Neural crest cell (in vitro differentiated cells): Measurements from ENCODE around the gene EXOC4. TPM values are rescaled to one million over a fixed set of nuclear protein-coding genes. Genes with fewer than 3 reads are reported as not detected.

Experiments
- DNase-seq: peaks from one replicate; pipeline ENCODE4 v3.0.0; 2021; ENCODE audit warnings: low read depth, mixed read lengths, low spot score
- H3K27ac Mint-ChIP-seq: one replicate; pipeline ENCODE4 v1.8.0; 2021; ENCODE audit warnings: mild to moderate bottlenecking, mixed read lengths; ENCODE audit not compliant: unreplicated experiment
- H3K27me3 Mint-ChIP-seq: 2 replicates; pipeline ENCODE4 v1.8.0; 2021; ENCODE audit warnings: low read depth, mild to moderate bottlenecking, mixed read lengths
- H3K36me3 Mint-ChIP-seq: 2 replicates; pipeline ENCODE4 v1.8.0; 2021; ENCODE audit warnings: low read depth, mild to moderate bottlenecking, mixed read lengths
- H3K4me1 Mint-ChIP-seq: 2 replicates; pipeline ENCODE4 v1.8.0; 2021; ENCODE audit warnings: mixed read lengths
- H3K4me3 Mint-ChIP-seq: one replicate; pipeline ENCODE4 v1.8.0; 2021; ENCODE audit warnings: mild to moderate bottlenecking, mixed read lengths
- H3K9me3 Mint-ChIP-seq: 2 replicates; pipeline ENCODE4 v1.8.0; 2021; ENCODE audit warnings: mixed read lengths
- CTCF ChIP-seq: fragments of 200-600 bp; sonication (generic); conservative IDR thresholded peaks from 2 replicates; pipeline ENCODE4 v1.5.0; 2021; ENCODE audit warnings: antibody characterized with exemption, mild to moderate bottlenecking
- total RNA-seq: library from RNA; stranded (reverse); gene quantifications from 2 replicates; pipeline ENCODE4 v1.2.1, GENCODE V29; 2021

Gene EXOC4
- total RNA-seq, 1 donor from 2014 or later: 79.7 TPM

GRCh38 chr7:133348250-133348649 lies 95.4 kb downstream of the EXOC4 start:
- no peaks in the 10 kb centered on the region for H3K4me1 Mint-ChIP-seq
- no peak for DNase-seq
- H3K4me3 Mint-ChIP-seq: no peak overlapping the region
- H3K27me3 Mint-ChIP-seq: no peaks in the 10 kb centered on the region
- peaks cover 21% of the 10 kb centered on the region for H3K9me3 Mint-ChIP-seq
- H3K36me3 Mint-ChIP-seq: peaks cover 31% of the 10 kb centered on the region
- no peak overlapping the region for H3K27ac Mint-ChIP-seq
- no peak for TF ChIP-seq CTCF

- Mint-ChIP-seq H3K27ac (no peak overlapping the region), H3K36me3 (peaks cover 31% of the 10 kb centered on the region), H3K4me3 (no peak overlapping the region), H3K4me1 (no peaks in the 10 kb centered on the region), H3K9me3 (peaks cover 25% of the 10 kb centered on the region), H3K27me3 (no peaks in the 10 kb centered on the region)
- DNase-seq: no peak
- TF ChIP-seq CTCF: no peak
Measured at GRCh38 chr7:133349101-133349500, 96.2 kb downstream of the EXOC4 start.

GRCh38 chr7:133352430-133352829 lies 99.6 kb downstream of the EXOC4 start:
- Mint-ChIP-seq H3K4me3 (no peak overlapping the region), H3K27me3 (no peaks in the 10 kb centered on the region), H3K27ac (no peak overlapping the region), H3K9me3 (peaks cover 23% of the 10 kb centered on the region), H3K36me3 (peaks cover 30% of the 10 kb centered on the region), H3K4me1 (no peaks in the 10 kb centered on the region)
- DNase-seq: no peak
- no peak for TF ChIP-seq CTCF

GRCh38 chr7:133353775-133354174 lies 100.9 kb downstream of the EXOC4 start:
- H3K9me3 Mint-ChIP-seq: peaks cover 23% of the 10 kb centered on the region
- no peak overlapping the region for H3K4me3 Mint-ChIP-seq
- H3K27me3 Mint-ChIP-seq: no peaks in the 10 kb centered on the region
- H3K36me3 Mint-ChIP-seq: peaks cover 27% of the 10 kb centered on the region
- no peaks in the 10 kb centered on the region for H3K4me1 Mint-ChIP-seq
- no peak for TF ChIP-seq CTCF
- H3K27ac Mint-ChIP-seq: no peak overlapping the region
- no peak for DNase-seq

- no peak overlapping the region for H3K4me3 Mint-ChIP-seq
- H3K36me3 Mint-ChIP-seq: peaks cover 23% of the 10 kb centered on the region
- TF ChIP-seq CTCF: no peak
- no peak for DNase-seq
- H3K27me3 Mint-ChIP-seq: no peaks in the 10 kb centered on the region
- H3K27ac Mint-ChIP-seq: no peak overlapping the region
- no peaks in the 10 kb centered on the region for H3K4me1 Mint-ChIP-seq
- peaks cover 21% of the 10 kb centered on the region for H3K9me3 Mint-ChIP-seq
Measured at GRCh38 chr7:133354546-133355324, 101.9 kb downstream of the EXOC4 start.
